Left ventricle myocardium inferior (tissue), 1 donor: ENCODE data around the gene PAX7. TPM values are rescaled to one million over a fixed set of nuclear protein-coding genes. Genes with fewer than 3 reads are reported as not detected.
"Not testable (repeated sequence)": the region's sequence is repeated elsewhere in the genome, so short reads cannot be mapped to it uniquely, and the experiment has no call there.

Experiments used
- DNase-seq: peaks from one replicate; pipeline ENCODE4 v3.0.0-alpha.2; 2020
- H3K27ac ChIP-seq: fragments of 200-600 bp; replicated peaks from 2 replicates; pipeline ENCODE4 v1.8.0; 2021
- H3K27me3 ChIP-seq: fragments of 200-600 bp; 2 replicates; pipeline ENCODE4 v1.8.0; 2021; ENCODE audit warnings: low read depth
- H3K36me3 ChIP-seq: fragments of 200-600 bp; 2 replicates; pipeline ENCODE4 v1.8.0; 2021
- H3K4me1 ChIP-seq: fragments of 200-600 bp; 2 replicates; pipeline ENCODE4 v1.8.0; 2021
- H3K4me3 ChIP-seq: fragments of 200-600 bp; 2 replicates; pipeline ENCODE4 v1.8.0; 2021; ENCODE audit warnings: mild to moderate bottlenecking, moderate library complexity
- H3K9me3 ChIP-seq: fragments of 200-600 bp; replicated peaks from 2 replicates; pipeline ENCODE4 v1.8.0; 2021
- CTCF ChIP-seq: fragments of 200-600 bp; IDR thresholded peaks from 2 replicates; pipeline ENCODE4 v1.8.0; 2021; ENCODE audit warnings: antibody characterized with exemption, mild to moderate bottlenecking, borderline replicate concordance
- intact Hi-C: fragments of 100-400 bp; cut with micrococcal nuclease; formaldehyde crosslinking; loops from one replicate; pipeline ENCODE4 v1.11.0; 2022
- total RNA-seq: library from RNA; stranded (reverse); fragmentation: NEBNext Ultra II Directional; extraction: Animal tissue kit (Norgen Biotek cat#: 25700); gene quantifications from one replicate; pipeline ENCODE4 v1.2.1, GENCODE V29; 2021
- donor health status: DM: no; HTN: yes; CAD: no; lungs with severe emphysema.

The PAX7 gene
- total RNA-seq, 1 donor from 2014 or later: not detected

- TF ChIP-seq CTCF: no peak
- no peak overlapping the region for H3K27ac ChIP-seq
- no peaks in the 10 kb centered on the region for H3K4me1 ChIP-seq
- H3K36me3 ChIP-seq: no peaks in the 10 kb centered on the region
- H3K27me3 ChIP-seq: peaks cover 98% of the 10 kb centered on the region
- DNase-seq: no peak
- H3K4me3 ChIP-seq: no peak overlapping the region
- intact Hi-C loops: no loop called here
- H3K9me3 ChIP-seq: no peaks in the 10 kb centered on the region
These were observed 107.5 kb downstream of the PAX7 start for GRCh38 chr1:18738126-18738525.

- H3K27me3 ChIP-seq: peaks cover 98% of the 10 kb centered on the region
- no peak overlapping the region for H3K27ac ChIP-seq
- no peak for TF ChIP-seq CTCF
These were observed 108.0 kb downstream of the PAX7 start for GRCh38 chr1:18738617-18739016.

GRCh38 chr1:18739408-18739807, 108.8 kb downstream of the PAX7 start:
- intact Hi-C loops: no loop called here
- no peaks in the 10 kb centered on the region for H3K36me3 ChIP-seq

More at GRCh38 chr1:18738617-18739016, 108.0 kb downstream of the PAX7 start:
- H3K4me1 ChIP-seq: no peaks in the 10 kb centered on the region
- H3K4me3 ChIP-seq: no peak overlapping the region
- intact Hi-C loops: no loop called here
- no peaks in the 10 kb centered on the region for H3K9me3 ChIP-seq
- DNase-seq: no peak
- H3K36me3 ChIP-seq: no peaks in the 10 kb centered on the region

GRCh38 chr1:18739897-18740296, 109.3 kb downstream of the PAX7 start:
- no peak overlapping the region for H3K4me3 ChIP-seq
- H3K9me3 ChIP-seq: no peaks in the 10 kb centered on the region
- no peak for TF ChIP-seq CTCF
- intact Hi-C loops: no loop called here
- no peak overlapping the region for H3K27ac ChIP-seq
- no peaks in the 10 kb centered on the region for H3K36me3 ChIP-seq
- no peak for DNase-seq
- H3K4me1 ChIP-seq: no peaks in the 10 kb centered on the region
- H3K27me3 ChIP-seq: peaks cover 90% of the 10 kb centered on the region

More at GRCh38 chr1:18739408-18739807, 108.8 kb downstream of the PAX7 start:
- Histone ChIP-seq H3K27me3 (peaks cover 91% of the 10 kb centered on the region), H3K9me3 (no peaks in the 10 kb centered on the region), H3K4me3 (no peak overlapping the region), H3K27ac (no peak overlapping the region), H3K4me1 (no peaks in the 10 kb centered on the region)
- DNase-seq: no peak
- TF ChIP-seq CTCF: no peak

- no peaks in the 10 kb centered on the region for H3K9me3 ChIP-seq
- DNase-seq: no peak
- no peak overlapping the region for H3K27ac ChIP-seq
- peaks cover 90% of the 10 kb centered on the region for H3K27me3 ChIP-seq
- no peak for TF ChIP-seq CTCF
- H3K36me3 ChIP-seq: no peaks in the 10 kb centered on the region
- intact Hi-C loops: no loop called here
- no peaks in the 10 kb centered on the region for H3K4me1 ChIP-seq
- H3K4me3 ChIP-seq: no peak overlapping the region
These were observed 110.0 kb downstream of the PAX7 start for GRCh38 chr1:18740617-18741016.

GRCh38 chr1:18743233-18743632, 112.6 kb downstream of the PAX7 start:
- no peak overlapping the region for H3K27ac ChIP-seq

GRCh38 chr1:18744381-18744780, 113.7 kb downstream of the PAX7 start:
- H3K4me1 ChIP-seq, H3K27ac ChIP-seq, H3K4me3 ChIP-seq, H3K9me3 ChIP-seq, H3K36me3 ChIP-seq, DNase-seq, intact Hi-C loops: not testable (repeated sequence)
- H3K27me3 ChIP-seq: peaks cover 89% of the 10 kb centered on the region

More at GRCh38 chr1:18743233-18743632, 112.6 kb downstream of the PAX7 start:
- intact Hi-C loops: no loop called here
- H3K4me1 ChIP-seq: no peaks in the 10 kb centered on the region
- no peak for DNase-seq
- no peaks in the 10 kb centered on the region for H3K36me3 ChIP-seq
- TF ChIP-seq CTCF: no peak
- H3K9me3 ChIP-seq: no peaks in the 10 kb centered on the region
- no peak overlapping the region for H3K4me3 ChIP-seq
- peaks cover 91% of the 10 kb centered on the region for H3K27me3 ChIP-seq
